HepG2 (cell line): Measurements from ENCODE around the gene SLC4A5.

Experiments
- ATF3 ChIP-seq: sonication (generic); formaldehyde crosslinking; IDR thresholded peaks from 2 replicates; pipeline ENCODE4 v1.4.0; 2020; ENCODE audit warnings: missing genetic modification reagents
- EZH2 ChIP-seq: conservative IDR thresholded peaks from 2 replicates; pipeline ENCODE4 v1.6.1; 2012; ENCODE audit warnings: mild to moderate bottlenecking, low read depth, low read length, moderate library complexity
- GTF2F1 ChIP-seq: fragments of 150-350 bp; IDR thresholded peaks from 2 replicates; pipeline ENCODE4 v1.6.1; 2014; ENCODE audit warnings: low read length
- HCFC1 ChIP-seq: fragments of 150-350 bp; IDR thresholded peaks from 2 replicates; pipeline ENCODE4 v1.6.1; 2014; ENCODE audit warnings: low read depth, low read length
- KAT2B ChIP-seq: fragments of 150-350 bp; IDR thresholded peaks from 2 replicates; pipeline ENCODE4 v1.6.1; 2014; ENCODE audit warnings: low read depth, low read length, borderline replicate concordance
- MEF2D ChIP-seq: sonication (generic); formaldehyde crosslinking; IDR thresholded peaks from 2 replicates; pipeline ENCODE4 v1.5.1; 2020; ENCODE audit warnings: mild to moderate bottlenecking, missing genetic modification reagents
- SRSF9 ChIP-seq: fragments of 200-400 bp; formaldehyde crosslinking; IDR thresholded peaks from 2 replicates; pipeline ENCODE4 v1.6.1; 2018; ENCODE audit warnings: borderline replicate concordance, mild to moderate bottlenecking, low read depth, low read length; ENCODE audit not compliant: insufficient read depth, poor library complexity, severe bottlenecking
- TCF12 ChIP-seq, 2 experiments: fragments of 450-650 bp in 1 of 2; sonication (generic) in 1 of 2; formaldehyde crosslinking in 1 of 2; IDR thresholded peaks; 2 replicates each; pipeline versions ENCODE4 v1.6.1 to v1.8.0; 2017 to 2022; ENCODE audit warnings: antibody characterized with exemption in 1 of 2, mild to moderate bottlenecking in 1 of 2, missing genetic modification reagents in 1 of 2, moderate library complexity in 1 of 2
- TOPORS ChIP-seq: sonication (generic); formaldehyde crosslinking; IDR thresholded peaks from 2 replicates; pipeline ENCODE4 v1.8.0; 2023; ENCODE audit warnings: mild to moderate bottlenecking, missing genetic modification reagents
- ZNF780A ChIP-seq: sonication (generic); formaldehyde crosslinking; IDR thresholded peaks from 2 replicates; pipeline ENCODE4 v1.8.0; 2022; ENCODE audit warnings: mild to moderate bottlenecking, missing genetic modification reagents, moderate library complexity

- TF ChIP-seq TOPORS (CRISPR knock-in tag) = no peak
- no peak for TF ChIP-seq KAT2B
- no peak for TF ChIP-seq ATF3 (CRISPR knock-in tag)
- TF ChIP-seq ZNF780A = no peak
- TF ChIP-seq TCF12 (IDR thresholded peaks at IDR 0.05) = no peak
- no peak for TF ChIP-seq TCF12 (CRISPR knock-in tag; IDR thresholded peaks at IDR 0.05)
- TF ChIP-seq HCFC1 = no peak
- no peak for TF ChIP-seq SRSF9
- no peak for TF ChIP-seq EZH2
- TF ChIP-seq GTF2F1 = no peak
- TF ChIP-seq MEF2D (CRISPR knock-in tag) = no peak
Measured at GRCh38 chr2:74252862-74253261, 90.4 kb downstream of the SLC4A5 start.
